A549 (cell line): Measurements from ENCODE around the gene CTNNA3.

Experiments used
- FOSL2 ChIP-seq, 2 experiments: fragments of 450-650 bp in 1 of 2; fragments of >200 bp in 1 of 2; sonication (Bioruptor Twin) in 1 of 2; formaldehyde crosslinking; IDR thresholded peaks; 2 replicates each; pipeline versions ENCODE4 v1.5.0 to v1.6.1; 2016 to 2020; ENCODE audit warnings: mild to moderate bottlenecking in 1 of 2, moderate library complexity in 1 of 2
- JUN ChIP-seq, 2 experiments: fragments of >200 bp; sonication (Bioruptor Twin); formaldehyde crosslinking; IDR thresholded peaks; 2 replicates in 1 of 2; 3 replicates in 1 of 2; pipeline ENCODE4 v1.6.1; 2016 to 2017
- MAZ ChIP-seq: fragments of 150-350 bp; IDR thresholded peaks from 2 replicates; pipeline ENCODE4 v1.6.1; 2014; ENCODE audit warnings: antibody characterized with exemption, low read depth, low read length, borderline replicate concordance
- MYC ChIP-seq: IDR thresholded peaks from 2 replicates; pipeline ENCODE4 v1.6.1; 2012; ENCODE audit warnings: mild to moderate bottlenecking, inconsistent platforms, low read length, improper control_type of control experiment, borderline replicate concordance
- NR3C1 ChIP-seq: fragments of >200 bp; sonication (Bioruptor Twin); formaldehyde crosslinking; IDR thresholded peaks from 3 replicates; pipeline ENCODE4 v1.6.1; 2017
- POLR2A ChIP-seq: IDR thresholded peaks from 2 replicates; pipeline ENCODE4 v1.6.1; 2012; ENCODE audit warnings: mild to moderate bottlenecking, low read length
- RAD21 ChIP-seq, 2 experiments: fragments of >200 bp in 1 of 2; sonication (Bioruptor Twin) in 1 of 2; formaldehyde crosslinking in 1 of 2; IDR thresholded peaks in 1 of 2; conservative IDR thresholded peaks in 1 of 2; 2 replicates in 1 of 2; 3 replicates in 1 of 2; pipeline ENCODE4 v1.6.1; 2012 to 2018; ENCODE audit warnings: inconsistent platforms in 1 of 2
- SREBF2 ChIP-seq: fragments of 450-650 bp; IDR thresholded peaks from 2 replicates; pipeline ENCODE4 v1.6.1; 2014; ENCODE audit warnings: mild to moderate bottlenecking, moderate library complexity
- ZSCAN20 ChIP-seq: fragments of 250-450 bp; sonication (Bioruptor Pico); IDR thresholded peaks from 2 replicates; pipeline ENCODE4 v1.8.0; 2022; ENCODE audit warnings: mild to moderate bottlenecking, moderate library complexity
- TF ChIP-seq, protein P1 (sequence below): fragments of >200 bp; sonication (Bioruptor Twin); formaldehyde crosslinking; IDR thresholded peaks from 3 replicates; pipeline ENCODE4 v1.5.1; 2016
- TF ChIP-seq, protein P2 (sequence below): IDR thresholded peaks from 2 replicates; pipeline ENCODE4 v1.6.1; 2012; ENCODE audit warnings: low read depth, borderline replicate concordance
- TF ChIP-seq, protein P3 (sequence below): fragments of 150-350 bp; IDR thresholded peaks from 2 replicates; pipeline ENCODE4 v1.6.1; 2014; ENCODE audit warnings: low read depth, mild to moderate bottlenecking, low read length
- TF ChIP-seq, protein P4 (sequence below): IDR thresholded peaks from 2 replicates; pipeline ENCODE4 v1.6.1; 2012

DNA sequence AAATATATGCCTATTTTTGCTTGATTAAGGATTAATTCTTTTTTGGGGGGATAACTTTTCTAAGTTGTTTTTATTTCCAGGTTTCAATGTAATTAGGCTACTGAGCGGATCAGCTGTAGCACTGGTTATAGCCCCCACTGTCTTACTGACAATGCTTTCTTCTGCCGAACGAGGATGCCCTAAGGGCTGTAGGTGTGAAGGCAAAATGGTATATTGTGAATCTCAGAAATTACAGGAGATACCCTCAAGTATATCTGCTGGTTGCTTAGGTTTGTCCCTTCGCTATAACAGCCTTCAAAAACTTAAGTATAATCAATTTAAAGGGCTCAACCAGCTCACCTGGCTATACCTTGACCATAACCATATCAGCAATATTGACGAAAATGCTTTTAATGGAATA lies 769.2 kb downstream of the CTNNA3 start:
- TF ChIP-seq ZSCAN20 (CRISPR knock-in tag) (no peak), RAD21 (conservative IDR thresholded peaks at IDR 0.05 in 1 of 2, IDR thresholded peaks at IDR 0.05 in 1 of 2) (no peak), MYC (no peak), MAZ (no peak), SREBF2 (no peak), JUN (IDR thresholded peaks at IDR 0.05) (no peak), NR3C1 (no peak), POLR2A (no peak), FOSL2 (IDR thresholded peaks at IDR 0.05) (no peak), FOSL2 (CRISPR knock-in tag; IDR thresholded peaks at IDR 0.05) (no peak)
- TF ChIP-seq, protein P1, sequence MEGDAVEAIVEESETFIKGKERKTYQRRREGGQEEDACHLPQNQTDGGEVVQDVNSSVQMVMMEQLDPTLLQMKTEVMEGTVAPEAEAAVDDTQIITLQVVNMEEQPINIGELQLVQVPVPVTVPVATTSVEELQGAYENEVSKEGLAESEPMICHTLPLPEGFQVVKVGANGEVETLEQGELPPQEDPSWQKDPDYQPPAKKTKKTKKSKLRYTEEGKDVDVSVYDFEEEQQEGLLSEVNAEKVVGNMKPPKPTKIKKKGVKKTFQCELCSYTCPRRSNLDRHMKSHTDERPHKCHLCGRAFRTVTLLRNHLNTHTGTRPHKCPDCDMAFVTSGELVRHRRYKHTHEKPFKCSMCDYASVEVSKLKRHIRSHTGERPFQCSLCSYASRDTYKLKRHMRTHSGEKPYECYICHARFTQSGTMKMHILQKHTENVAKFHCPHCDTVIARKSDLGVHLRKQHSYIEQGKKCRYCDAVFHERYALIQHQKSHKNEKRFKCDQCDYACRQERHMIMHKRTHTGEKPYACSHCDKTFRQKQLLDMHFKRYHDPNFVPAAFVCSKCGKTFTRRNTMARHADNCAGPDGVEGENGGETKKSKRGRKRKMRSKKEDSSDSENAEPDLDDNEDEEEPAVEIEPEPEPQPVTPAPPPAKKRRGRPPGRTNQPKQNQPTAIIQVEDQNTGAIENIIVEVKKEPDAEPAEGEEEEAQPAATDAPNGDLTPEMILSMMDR: no peak
- TF ChIP-seq, protein P2, sequence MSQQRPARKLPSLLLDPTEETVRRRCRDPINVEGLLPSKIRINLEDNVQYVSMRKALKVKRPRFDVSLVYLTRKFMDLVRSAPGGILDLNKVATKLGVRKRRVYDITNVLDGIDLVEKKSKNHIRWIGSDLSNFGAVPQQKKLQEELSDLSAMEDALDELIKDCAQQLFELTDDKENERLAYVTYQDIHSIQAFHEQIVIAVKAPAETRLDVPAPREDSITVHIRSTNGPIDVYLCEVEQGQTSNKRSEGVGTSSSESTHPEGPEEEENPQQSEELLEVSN: no peak
- TF ChIP-seq, protein P3, sequence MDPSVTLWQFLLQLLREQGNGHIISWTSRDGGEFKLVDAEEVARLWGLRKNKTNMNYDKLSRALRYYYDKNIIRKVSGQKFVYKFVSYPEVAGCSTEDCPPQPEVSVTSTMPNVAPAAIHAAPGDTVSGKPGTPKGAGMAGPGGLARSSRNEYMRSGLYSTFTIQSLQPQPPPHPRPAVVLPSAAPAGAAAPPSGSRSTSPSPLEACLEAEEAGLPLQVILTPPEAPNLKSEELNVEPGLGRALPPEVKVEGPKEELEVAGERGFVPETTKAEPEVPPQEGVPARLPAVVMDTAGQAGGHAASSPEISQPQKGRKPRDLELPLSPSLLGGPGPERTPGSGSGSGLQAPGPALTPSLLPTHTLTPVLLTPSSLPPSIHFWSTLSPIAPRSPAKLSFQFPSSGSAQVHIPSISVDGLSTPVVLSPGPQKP: no peak
- TF ChIP-seq, protein P4, sequence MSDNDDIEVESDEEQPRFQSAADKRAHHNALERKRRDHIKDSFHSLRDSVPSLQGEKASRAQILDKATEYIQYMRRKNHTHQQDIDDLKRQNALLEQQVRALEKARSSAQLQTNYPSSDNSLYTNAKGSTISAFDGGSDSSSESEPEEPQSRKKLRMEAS: no peak
